Peyer's patch (tissue), 4 donors: ENCODE results near the gene ZNF638. TPM values are rescaled to one million over a fixed set of nuclear protein-coding genes. Genes with fewer than 3 reads are reported as not detected.

Experiments
- DNase-seq, 3 donors: peaks; one replicate each; pipeline ENCODE4 v3.0.0-alpha.2; 2017 to 2019
- H3K27ac ChIP-seq, 4 donors: fragments of 200-600 bp; sonication (generic); one replicate each; pipeline ENCODE4 v1.5.1; 2016 to 2019
- H3K27me3 ChIP-seq, 2 donors: fragments of 200-600 bp; sonication (generic); one replicate each; pipeline ENCODE4 v1.5.1; 2019
- H3K36me3 ChIP-seq, 3 donors: fragments of 200-600 bp; sonication (generic); one replicate each; pipeline ENCODE4 v1.5.1; 2016 to 2019
- H3K4me1 ChIP-seq, 4 donors: fragments of 200-600 bp; sonication (generic); one replicate each; pipeline ENCODE4 v1.5.1; 2016 to 2019
- H3K4me3 ChIP-seq, 4 donors: fragments of 200-600 bp; sonication (generic); 1 replicate in 3 of 4; 2 replicates in 1 of 4; pipeline ENCODE4 v1.5.1; 2016 to 2019; ENCODE audit warnings: mild to moderate bottlenecking in 1 of 4
- H3K9me3 ChIP-seq, 4 donors: fragments of 200-600 bp; sonication (generic); one replicate each; pipeline ENCODE4 v1.5.1; 2016 to 2019; ENCODE audit warnings: mild to moderate bottlenecking in 1 of 4
- CTCF ChIP-seq, 6 experiments: fragments of 450-650 bp in 4 of 6; fragments of 200-600 bp in 2 of 6; sonication (generic) in 1 of 6; IDR thresholded peaks; one replicate each; pipeline ENCODE4 v1.5.1; 2017 to 2019; ENCODE audit warnings: antibody characterized with exemption in 6 of 6, mild to moderate bottlenecking in 3 of 6, moderate library complexity in 1 of 6
- POLR2A ChIP-seq, 2 donors: fragments of 450-650 bp; IDR thresholded peaks; one replicate each; pipeline ENCODE4 v1.5.1; 2017; ENCODE audit warnings: antibody characterized with exemption in 2 of 2, mild to moderate bottlenecking in 2 of 2, moderate library complexity in 2 of 2
- total RNA-seq, 4 donors: library from RNA; depleted of rRNA; stranded (reverse); fragments of >200 nt; gene quantifications; one replicate each; pipeline ENCODE4 v1.1.0, GENCODE V29; 2016

Gene ZNF638
- total RNA-seq, 4 donors from 2014 or later: 155 to 539 (median 174) TPM

GRCh38 chr2:71468279-71469015 is 136.9 kb downstream of the ZNF638 start:
- no peak for TF ChIP-seq CTCF (IDR thresholded peaks at IDR 0.05)
- no peak for TF ChIP-seq POLR2A (IDR thresholded peaks at IDR 0.05)
- no peak overlapping the region for H3K4me3 ChIP-seq
- no peak overlapping the region for H3K27ac ChIP-seq
- no peak for DNase-seq
- H3K27me3 ChIP-seq: no peaks in the 10 kb centered on the region
- no peaks in the 10 kb centered on the region for H3K36me3 ChIP-seq
- no peaks in the 10 kb centered on the region for H3K9me3 ChIP-seq
- H3K4me1 ChIP-seq: peaks cover 0 to 15% (median 7%) of the 10 kb centered on the region in 4 donors

GRCh38 chr2:71469403-71470398 is 138.1 kb downstream of the ZNF638 start:
- Histone ChIP-seq H3K4me1 (peaks cover 0 to 15% (median 7%) of the 10 kb centered on the region in 4 donors), H3K9me3 (no peaks in the 10 kb centered on the region), H3K36me3 (no peaks in the 10 kb centered on the region), H3K27ac (no peak overlapping the region), H3K4me3 (no peak overlapping the region), H3K27me3 (no peaks in the 10 kb centered on the region)
- no peak for TF ChIP-seq POLR2A (IDR thresholded peaks at IDR 0.05)
- TF ChIP-seq CTCF (IDR thresholded peaks at IDR 0.05): no peak
- no peak for DNase-seq

GRCh38 chr2:71471276-71471675 is 139.7 kb downstream of the ZNF638 start:
- Histone ChIP-seq H3K4me3 (no peak overlapping the region), H3K27me3 (no peaks in the 10 kb centered on the region), H3K9me3 (no peaks in the 10 kb centered on the region), H3K36me3 (no peaks in the 10 kb centered on the region), H3K4me1 (peaks cover 0 to 8% (median 3%) of the 10 kb centered on the region in 4 donors), H3K27ac (no peak overlapping the region)
- TF ChIP-seq POLR2A (IDR thresholded peaks at IDR 0.05): no peak
- TF ChIP-seq CTCF (IDR thresholded peaks at IDR 0.05): no peak
- no peak for DNase-seq

- TF ChIP-seq POLR2A (IDR thresholded peaks at IDR 0.05): no peak
- TF ChIP-seq CTCF (IDR thresholded peaks at IDR 0.05): no peak
- Histone ChIP-seq H3K9me3 (no peaks in the 10 kb centered on the region), H3K4me1 (peaks cover 0 to under 1% (median 0%) of the 10 kb centered on the region in 4 donors), H3K27me3 (no peaks in the 10 kb centered on the region), H3K27ac (no peak overlapping the region), H3K4me3 (no peak overlapping the region), H3K36me3 (no peaks in the 10 kb centered on the region)
- DNase-seq: no peak
Observed at GRCh38 chr2:71472019-71472418, 140.4 kb downstream of the ZNF638 start.

DNA sequence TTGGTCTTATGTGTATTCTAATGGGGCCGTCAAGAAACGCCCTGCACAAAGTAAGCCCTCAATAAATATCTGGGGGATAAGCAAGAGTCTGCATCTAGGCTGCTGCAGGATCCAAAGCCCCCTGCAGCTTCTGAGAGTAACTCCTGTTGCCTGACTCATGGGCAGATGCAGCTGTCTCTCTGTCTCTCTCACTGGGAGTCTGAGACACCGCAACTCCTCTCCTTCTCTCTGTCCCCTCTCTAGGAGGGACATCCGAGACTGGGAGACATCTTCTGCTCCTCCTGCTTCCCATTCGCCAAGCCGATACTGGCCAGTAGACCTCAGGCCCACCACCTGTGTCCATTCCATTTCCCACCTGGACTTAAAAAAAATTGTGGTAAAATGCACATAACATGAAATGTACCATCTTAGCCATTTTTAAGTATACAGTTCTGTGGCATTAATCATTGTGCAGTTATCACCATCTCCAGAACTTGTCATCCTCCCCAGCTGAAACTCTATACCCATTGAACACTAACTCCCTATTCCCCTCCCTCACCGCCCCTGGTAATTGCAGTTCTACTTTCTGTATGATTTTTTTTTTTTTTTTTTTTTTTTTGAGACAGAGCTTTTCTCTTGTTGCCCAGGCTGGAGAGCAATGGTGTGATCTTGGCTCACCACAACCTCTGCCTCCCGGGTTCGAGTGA is 141.9 kb downstream of the ZNF638 start:
- DNase-seq: no peak
- Histone ChIP-seq H3K36me3 (no peaks in the 10 kb centered on the region), H3K4me3 (no peak overlapping the region), H3K27ac (no peak overlapping the region), H3K9me3 (no peaks in the 10 kb centered on the region), H3K27me3 (no peaks in the 10 kb centered on the region), H3K4me1 (no peaks in the 10 kb centered on the region)
- TF ChIP-seq CTCF (IDR thresholded peaks at IDR 0.05): no peak
- no peak for TF ChIP-seq POLR2A (IDR thresholded peaks at IDR 0.05)
